ENCODE measurements around the gene LPCAT4.
A peak's percentile ranks its signal among the peaks of the same experiment; 100 is the strongest.
"Not testable (repeated sequence)": the region's sequence is repeated elsewhere in the genome, so short reads cannot be mapped to it uniquely, and the experiment has no call there.

The LPCAT4 gene, protein sequence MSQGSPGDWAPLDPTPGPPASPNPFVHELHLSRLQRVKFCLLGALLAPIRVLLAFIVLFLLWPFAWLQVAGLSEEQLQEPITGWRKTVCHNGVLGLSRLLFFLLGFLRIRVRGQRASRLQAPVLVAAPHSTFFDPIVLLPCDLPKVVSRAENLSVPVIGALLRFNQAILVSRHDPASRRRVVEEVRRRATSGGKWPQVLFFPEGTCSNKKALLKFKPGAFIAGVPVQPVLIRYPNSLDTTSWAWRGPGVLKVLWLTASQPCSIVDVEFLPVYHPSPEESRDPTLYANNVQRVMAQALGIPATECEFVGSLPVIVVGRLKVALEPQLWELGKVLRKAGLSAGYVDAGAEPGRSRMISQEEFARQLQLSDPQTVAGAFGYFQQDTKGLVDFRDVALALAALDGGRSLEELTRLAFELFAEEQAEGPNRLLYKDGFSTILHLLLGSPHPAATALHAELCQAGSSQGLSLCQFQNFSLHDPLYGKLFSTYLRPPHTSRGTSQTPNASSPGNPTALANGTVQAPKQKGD

DNA sequence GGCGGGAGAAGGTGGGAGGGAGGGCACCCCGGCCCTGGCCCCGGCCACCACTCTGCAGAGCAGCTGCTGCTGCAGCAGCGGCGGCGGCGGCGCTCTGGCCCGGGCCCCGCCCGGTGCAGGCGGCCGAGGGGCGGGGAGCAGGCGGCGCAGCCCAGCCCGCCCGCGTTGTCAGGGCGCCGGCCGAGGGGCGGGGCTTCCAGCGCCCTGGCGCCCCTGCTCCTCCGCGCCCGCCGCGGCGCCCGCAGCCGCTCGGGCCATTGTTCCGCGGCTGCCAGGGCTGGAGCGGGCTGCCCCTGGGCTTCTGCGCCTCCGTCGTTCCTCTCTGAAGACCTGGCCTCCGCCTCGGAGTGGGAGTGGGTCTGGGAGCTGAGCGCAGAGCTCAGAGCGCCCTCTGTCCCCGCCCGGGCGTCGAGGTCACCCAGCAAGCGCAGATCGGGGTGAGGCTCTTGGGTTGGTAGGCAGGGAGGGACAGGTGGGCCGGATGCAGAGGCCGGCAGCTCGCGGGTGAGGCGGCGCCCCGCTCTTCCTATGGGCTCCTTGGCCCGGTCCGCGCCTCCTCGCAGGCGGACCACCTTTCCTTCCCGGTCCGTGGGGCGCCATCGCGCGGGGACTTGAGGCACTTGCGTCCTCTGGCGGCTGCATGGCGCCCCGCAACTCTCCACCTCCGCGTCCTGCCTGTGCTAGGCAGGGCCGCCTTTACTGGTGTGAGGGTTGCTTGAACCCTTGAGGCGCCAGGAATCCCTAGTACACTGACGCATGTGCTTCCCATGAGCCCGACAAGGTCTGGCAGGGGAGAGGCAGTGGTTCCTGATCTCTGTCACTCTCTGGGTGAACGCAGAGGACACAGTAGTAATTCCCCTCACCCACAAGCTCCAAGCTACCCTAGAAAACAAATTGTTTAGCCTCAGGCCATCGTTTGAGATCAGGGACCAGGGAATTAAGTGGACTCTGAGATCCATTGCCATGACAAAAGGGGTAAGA, at the start of gene LPCAT4:
TSS of gene LPCAT4 (minus strand) at position 96 of the 981 bp plus-strand sequence. CDS start 96 bp downstream, outside the sequence.
- TF ChIP-seq ZNF565 (CRISPR knock-in tag; conservative IDR thresholded peaks at IDR 0.05; ENCODE audit: low read depth) (0 out of 2 replicates have a peak, but pooled peaks have one; percentile 61), ARNTL (CRISPR knock-in tag; IDR thresholded peaks at IDR 0.05; ENCODE audit: borderline replicate concordance, low read depth) (no peak), GLIS3 (CRISPR knock-in tag; IDR thresholded peaks at IDR 0.05) (no peak), CSDC2 (CRISPR knock-in tag; IDR thresholded peaks at IDR 0.05) (0 out of 2 replicates have a peak, but pooled peaks have one; percentile 14), TCF4 (CRISPR knock-in tag; IDR thresholded peaks at IDR 0.05; ENCODE audit: borderline replicate concordance) (no peak), OSR1 (CRISPR knock-in tag; IDR thresholded peaks at IDR 0.05) (no peak)
- TF ChIP-seq, protein P1, sequence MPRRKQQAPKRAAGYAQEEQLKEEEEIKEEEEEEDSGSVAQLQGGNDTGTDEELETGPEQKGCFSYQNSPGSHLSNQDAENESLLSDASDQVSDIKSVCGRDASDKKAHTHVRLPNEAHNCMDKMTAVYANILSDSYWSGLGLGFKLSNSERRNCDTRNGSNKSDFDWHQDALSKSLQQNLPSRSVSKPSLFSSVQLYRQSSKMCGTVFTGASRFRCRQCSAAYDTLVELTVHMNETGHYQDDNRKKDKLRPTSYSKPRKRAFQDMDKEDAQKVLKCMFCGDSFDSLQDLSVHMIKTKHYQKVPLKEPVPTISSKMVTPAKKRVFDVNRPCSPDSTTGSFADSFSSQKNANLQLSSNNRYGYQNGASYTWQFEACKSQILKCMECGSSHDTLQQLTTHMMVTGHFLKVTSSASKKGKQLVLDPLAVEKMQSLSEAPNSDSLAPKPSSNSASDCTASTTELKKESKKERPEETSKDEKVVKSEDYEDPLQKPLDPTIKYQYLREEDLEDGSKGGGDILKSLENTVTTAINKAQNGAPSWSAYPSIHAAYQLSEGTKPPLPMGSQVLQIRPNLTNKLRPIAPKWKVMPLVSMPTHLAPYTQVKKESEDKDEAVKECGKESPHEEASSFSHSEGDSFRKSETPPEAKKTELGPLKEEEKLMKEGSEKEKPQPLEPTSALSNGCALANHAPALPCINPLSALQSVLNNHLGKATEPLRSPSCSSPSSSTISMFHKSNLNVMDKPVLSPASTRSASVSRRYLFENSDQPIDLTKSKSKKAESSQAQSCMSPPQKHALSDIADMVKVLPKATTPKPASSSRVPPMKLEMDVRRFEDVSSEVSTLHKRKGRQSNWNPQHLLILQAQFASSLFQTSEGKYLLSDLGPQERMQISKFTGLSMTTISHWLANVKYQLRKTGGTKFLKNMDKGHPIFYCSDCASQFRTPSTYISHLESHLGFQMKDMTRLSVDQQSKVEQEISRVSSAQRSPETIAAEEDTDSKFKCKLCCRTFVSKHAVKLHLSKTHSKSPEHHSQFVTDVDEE (CRISPR knock-in tag; IDR thresholded peaks at IDR 0.05): 0 out of 2 replicates have a peak, but pooled peaks have one; percentile 35
- peak; percentile 90 for ATAC-seq

DNA sequence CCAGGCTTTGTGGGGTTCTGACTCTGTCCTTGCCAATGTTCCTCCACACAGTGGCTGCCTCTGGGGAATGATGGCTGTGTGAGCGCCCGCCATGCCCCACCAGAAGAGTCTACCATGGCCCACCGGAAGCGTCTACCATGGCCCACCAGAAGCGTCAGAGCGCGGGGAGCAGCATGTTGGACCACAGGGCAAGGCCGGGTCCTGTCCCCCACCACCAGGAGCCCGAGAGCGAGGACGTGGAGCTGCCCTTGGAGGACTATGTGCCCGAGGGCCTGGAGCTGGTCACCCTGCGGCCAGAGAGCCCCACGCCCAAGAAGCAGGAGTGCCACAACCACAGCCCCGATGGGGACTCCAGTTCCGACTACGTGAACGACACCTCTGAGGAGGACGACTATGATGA, 42.5 kb upstream of the LPCAT4 start:
- not testable (repeated sequence) for ATAC-seq

DNA sequence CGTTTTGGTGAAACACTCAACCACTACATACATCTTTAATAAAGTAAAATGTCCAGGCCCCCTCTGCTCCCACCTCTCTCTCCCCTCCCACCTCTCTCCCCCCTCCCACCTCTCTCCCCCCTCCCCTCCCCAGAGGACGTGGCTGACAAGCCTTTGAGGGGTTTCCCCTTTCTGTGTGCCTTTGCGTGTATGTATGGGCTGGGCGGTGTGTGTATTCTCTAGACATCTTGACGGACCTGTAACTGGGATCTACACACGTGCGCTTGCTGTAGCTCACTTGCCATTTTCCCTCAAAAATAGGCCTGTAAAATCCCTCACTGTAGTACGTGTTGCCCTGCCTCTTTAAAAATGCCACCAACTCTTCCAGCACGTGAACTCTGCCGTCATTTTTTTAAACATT, 42.0 kb upstream of the LPCAT4 start:
- ATAC-seq: not testable (repeated sequence)

DNA sequence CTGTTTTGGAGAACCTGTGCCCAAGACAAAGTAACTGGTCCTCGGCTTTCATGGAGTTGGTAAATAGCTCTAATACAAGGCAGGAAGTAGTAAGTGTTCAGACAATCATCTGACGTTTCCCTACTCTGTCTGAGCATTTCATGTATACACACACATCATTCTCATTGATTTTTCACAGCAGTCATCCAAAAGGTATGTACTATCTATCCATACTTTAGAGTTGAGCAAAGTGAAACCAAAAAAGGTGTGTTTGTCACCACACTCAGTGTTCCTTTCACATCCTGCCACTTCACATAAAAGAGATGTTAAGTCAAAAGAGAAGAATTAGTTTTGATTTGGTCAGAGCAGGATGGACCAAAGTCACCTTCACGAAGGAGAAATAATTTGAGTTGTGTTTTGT, 36.9 kb upstream of the LPCAT4 start:
- not testable (repeated sequence) for ATAC-seq

DNA sequence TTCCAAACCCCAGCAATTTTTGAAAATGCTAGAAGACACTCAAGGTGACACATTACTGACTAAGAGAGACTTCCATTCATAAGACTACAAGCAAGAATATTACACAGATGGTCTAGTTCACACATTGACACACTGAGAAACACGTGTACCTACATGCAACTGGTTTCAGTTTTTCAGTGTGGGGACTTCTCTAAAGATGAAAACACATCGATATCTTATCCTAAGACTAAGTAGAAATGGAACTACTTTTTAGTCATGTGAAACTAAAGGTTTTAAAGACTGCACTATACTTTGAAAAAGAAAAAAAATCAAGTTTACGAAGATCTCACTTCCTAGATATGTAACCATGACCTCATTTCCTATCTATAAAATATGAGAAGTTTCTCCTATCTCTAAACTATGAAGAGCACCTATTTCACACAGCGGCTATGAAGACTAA, 36.2 kb upstream of the LPCAT4 start:
- not testable (repeated sequence) for ATAC-seq

DNA sequence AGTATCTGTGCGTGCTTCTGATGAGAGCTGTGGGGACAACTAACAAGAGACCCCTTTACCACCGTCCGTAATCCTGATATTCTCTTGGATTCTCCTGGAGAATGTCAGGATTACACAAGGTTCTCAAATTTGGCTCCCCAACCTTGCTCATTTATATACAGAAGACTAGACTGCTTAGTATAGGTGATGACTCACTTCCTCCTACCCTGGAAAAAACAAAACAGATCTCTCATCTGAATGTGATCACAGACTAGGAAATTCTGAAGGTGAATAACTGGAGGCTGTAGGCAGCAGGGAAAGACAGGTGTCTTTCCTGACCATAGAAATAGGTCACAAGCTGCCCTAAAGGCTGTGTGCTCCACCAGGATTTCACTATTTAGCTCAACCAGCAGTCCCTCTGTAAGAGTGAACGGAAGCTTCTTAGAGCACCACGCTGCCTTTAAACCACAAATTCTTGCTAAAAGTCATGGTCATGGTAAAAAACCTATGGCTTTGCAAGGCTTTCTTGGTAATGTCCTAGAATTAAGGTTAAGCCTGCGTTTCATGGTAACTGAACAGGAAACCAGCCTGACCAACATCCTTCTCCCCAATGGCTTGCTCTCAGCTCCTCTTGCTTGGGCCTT, 30.8 kb upstream of the LPCAT4 start:
- peak; percentile 47; the same call in 1 of the 3 replicates for ATAC-seq

DNA sequence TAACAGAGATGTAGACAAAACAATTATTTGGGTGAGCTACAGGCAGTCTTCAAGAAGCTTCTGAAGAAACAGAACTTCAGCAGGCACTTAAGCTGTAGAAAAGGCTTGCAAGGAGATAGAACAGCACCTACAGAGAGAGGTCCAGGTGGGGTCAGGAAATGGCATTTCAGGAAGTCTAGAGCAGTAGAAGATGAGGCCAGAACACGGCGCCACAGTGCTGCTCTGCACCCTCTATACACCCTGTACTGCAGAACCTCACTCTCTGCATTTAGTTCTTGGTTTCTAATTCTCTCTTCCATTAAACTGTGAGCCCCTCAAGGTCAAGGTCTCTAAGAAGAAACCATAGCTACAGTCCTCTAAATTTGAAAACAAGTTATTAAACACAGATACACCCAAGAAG, 26.0 kb upstream of the LPCAT4 start:
- ATAC-seq: not testable (repeated sequence)

DNA sequence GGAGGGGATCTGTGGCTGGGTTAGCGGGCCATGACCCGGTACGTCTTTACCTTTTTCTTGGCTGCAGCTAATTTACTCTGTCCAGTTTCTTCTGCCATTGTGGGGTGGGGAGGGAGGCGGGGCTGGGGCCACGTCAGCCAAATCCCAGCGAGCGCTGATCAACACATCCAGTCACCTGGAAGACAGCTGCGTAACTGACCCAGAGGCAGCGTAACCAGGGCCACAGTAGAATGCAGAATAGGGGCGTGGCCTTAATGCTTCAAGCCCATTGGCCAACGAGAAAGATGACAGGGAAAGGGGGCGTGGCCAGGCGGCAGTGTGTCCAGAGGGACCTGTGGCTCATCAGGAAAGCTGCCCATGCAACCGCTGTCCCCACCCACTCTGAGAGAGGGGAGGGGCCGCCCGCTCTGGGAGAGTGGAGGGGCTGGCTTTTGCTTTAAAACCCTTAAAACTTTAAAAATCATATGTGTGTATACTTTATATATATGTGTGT, 22.6 kb upstream of the LPCAT4 start:
- not testable (repeated sequence) for ATAC-seq

DNA sequence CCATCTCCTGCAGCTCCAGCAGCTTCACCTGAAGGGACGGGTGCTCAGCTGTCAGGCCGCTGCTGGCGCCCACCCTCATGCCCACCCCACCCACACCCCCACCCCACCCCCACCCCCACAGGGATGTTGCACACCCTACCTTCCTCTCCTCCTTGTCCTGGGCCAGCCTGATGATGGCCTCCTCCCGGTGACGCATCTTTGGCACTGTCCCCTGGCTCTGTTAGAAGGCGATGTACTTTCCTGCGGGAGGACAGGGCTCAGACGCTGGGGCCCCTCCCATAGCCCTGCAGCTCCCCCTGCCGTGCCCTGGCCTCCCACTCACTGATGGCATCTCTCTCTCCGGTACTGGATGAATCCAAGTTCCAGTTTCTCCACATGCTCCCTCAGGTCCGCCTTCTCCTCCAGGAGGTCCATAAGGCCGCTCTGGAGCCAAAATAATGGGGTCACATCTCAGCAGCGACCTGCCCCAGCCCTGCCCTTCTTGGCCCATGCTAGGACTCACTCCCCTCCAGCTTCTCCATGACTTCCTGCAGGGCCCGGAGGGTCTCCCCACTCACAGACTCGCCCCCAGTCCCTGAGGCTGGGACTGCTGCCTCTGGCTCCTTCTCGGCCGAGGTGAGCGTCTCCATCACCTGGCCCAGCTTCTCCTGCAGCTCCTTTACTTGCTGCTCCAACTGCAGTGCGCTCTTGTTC, 15.0 kb upstream of the LPCAT4 start:
- ATAC-seq: not testable (repeated sequence)

DNA sequence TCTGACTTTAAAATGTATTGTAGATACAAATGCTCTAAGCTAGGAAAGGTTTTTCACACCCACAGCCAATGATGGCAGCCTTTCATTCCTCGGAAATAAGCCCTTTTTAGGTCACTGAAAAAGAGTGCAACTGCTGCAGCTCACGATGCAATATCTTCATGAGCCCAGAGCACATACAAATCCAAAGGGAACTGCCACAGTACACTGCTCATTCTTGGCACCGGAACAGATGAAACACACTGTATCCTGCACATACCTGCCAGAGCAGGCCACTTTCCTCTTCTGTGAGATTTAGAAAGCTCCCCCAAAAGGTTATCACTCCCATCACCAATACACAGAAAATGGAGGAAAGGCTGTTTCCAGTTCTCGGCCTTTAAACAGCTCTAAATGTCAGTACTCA, 13.5 kb upstream of the LPCAT4 start:
- ATAC-seq: not testable (repeated sequence)

Data from SK-N-SH treated with all-trans-retinoic acid at 6 μM for 48 hours (cell line).